Gastroesophageal sphincter (tissue), 3 donors: ENCODE data around the gene BANP.

ENCODE experiments used
- POLR2A ChIP-seq, 2 donors: fragments of 450-650 bp; IDR thresholded peaks; one replicate each; pipeline ENCODE4 v1.6.1; 2017; ENCODE audit warnings: antibody characterized with exemption in 2 of 2, mild to moderate bottlenecking in 2 of 2, moderate library complexity in 1 of 2
- POLR2AphosphoS5 ChIP-seq: sonication (generic); formaldehyde crosslinking; IDR thresholded peaks from one replicate; pipeline ENCODE4 v1.6.1; 2017; ENCODE audit warnings: antibody characterized with exemption
- TF ChIP-seq, protein P1 (sequence below), 4 experiments: fragments of 200-600 bp in 2 of 4; fragments of 450-650 bp in 2 of 4; sonication (generic) in 1 of 4; IDR thresholded peaks; one replicate each; pipeline ENCODE4 v1.5.1; 2017 to 2019; ENCODE audit warnings: antibody characterized with exemption in 4 of 4, mild to moderate bottlenecking in 2 of 4, moderate library complexity in 2 of 4

DNA sequence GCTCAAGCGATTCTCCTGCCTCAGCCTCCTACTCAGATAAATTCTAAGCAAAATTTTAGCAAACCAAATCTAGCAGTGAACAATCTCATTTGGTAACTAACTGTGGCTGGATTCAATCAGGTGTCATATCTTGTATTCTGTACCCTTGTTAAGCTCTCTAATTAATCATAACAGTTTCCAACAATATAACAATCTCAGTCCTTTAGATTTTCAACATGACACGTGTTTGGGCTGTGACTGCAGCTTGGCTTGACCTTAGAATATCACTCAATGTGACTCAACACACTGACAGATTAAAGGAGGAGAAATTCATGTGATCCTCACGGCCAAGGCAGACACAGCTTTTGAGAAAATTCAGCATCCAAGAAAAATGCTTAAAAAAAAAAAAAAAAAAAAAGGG is 133.6 kb downstream of the BANP start:
- TF ChIP-seq, protein P1, sequence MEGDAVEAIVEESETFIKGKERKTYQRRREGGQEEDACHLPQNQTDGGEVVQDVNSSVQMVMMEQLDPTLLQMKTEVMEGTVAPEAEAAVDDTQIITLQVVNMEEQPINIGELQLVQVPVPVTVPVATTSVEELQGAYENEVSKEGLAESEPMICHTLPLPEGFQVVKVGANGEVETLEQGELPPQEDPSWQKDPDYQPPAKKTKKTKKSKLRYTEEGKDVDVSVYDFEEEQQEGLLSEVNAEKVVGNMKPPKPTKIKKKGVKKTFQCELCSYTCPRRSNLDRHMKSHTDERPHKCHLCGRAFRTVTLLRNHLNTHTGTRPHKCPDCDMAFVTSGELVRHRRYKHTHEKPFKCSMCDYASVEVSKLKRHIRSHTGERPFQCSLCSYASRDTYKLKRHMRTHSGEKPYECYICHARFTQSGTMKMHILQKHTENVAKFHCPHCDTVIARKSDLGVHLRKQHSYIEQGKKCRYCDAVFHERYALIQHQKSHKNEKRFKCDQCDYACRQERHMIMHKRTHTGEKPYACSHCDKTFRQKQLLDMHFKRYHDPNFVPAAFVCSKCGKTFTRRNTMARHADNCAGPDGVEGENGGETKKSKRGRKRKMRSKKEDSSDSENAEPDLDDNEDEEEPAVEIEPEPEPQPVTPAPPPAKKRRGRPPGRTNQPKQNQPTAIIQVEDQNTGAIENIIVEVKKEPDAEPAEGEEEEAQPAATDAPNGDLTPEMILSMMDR (IDR thresholded peaks at IDR 0.05), result no peak
- TF ChIP-seq POLR2AphosphoS5, result peak; percentile 45
- TF ChIP-seq POLR2A (IDR thresholded peaks at IDR 0.05), result no peak
